Fibroblast of villous mesenchyme (primary cell): ENCODE measurements around the gene GOLIM4. TPM values are rescaled to one million over a fixed set of nuclear protein-coding genes. Genes with fewer than 3 reads are reported as not detected.

Experiments
- DNase-seq: peaks from one replicate; pipeline ENCODE4 v3.0.0-alpha.2; 2010; ENCODE audit warnings: low read depth
- H3K4me3 ChIP-seq: 2 replicates; pipeline ENCODE4 v1.5.1; 2011; ENCODE audit warnings: low read depth, mild to moderate bottlenecking, low read length
- CTCF ChIP-seq: IDR thresholded peaks from 2 replicates; pipeline ENCODE4 v1.5.1; 2012; ENCODE audit warnings: low read depth, mild to moderate bottlenecking, low read length; ENCODE audit not compliant: insufficient read depth
- total RNA-seq: library from RNA; depleted of rRNA; stranded (reverse); fragments of >200 nt; gene quantifications from 2 replicates; pipeline ENCODE4 v1.2.3, GENCODE V29; 2012

Gene GOLIM4
- total RNA-seq, 1 donor = 49.2 TPM

- no peak overlapping the region for H3K4me3 ChIP-seq
- TF ChIP-seq CTCF = no peak
- DNase-seq = no peak
Observed at GRCh38 chr3:167989999-167990398, 105.7 kb downstream of the GOLIM4 start.

GRCh38 chr3:167989066-167989465, 106.7 kb downstream of the GOLIM4 start:
- no peak overlapping the region for H3K4me3 ChIP-seq
- no peak for TF ChIP-seq CTCF
- DNase-seq = no peak

- no peak for TF ChIP-seq CTCF
- DNase-seq = no peak
- no peak overlapping the region for H3K4me3 ChIP-seq
Observed at GRCh38 chr3:167983583-167983982, 112.1 kb downstream of the GOLIM4 start.

- no peak for DNase-seq
- no peak for TF ChIP-seq CTCF
- H3K4me3 ChIP-seq = no peak overlapping the region
Observed at GRCh38 chr3:167978486-167978885, 117.2 kb downstream of the GOLIM4 start.

- H3K4me3 ChIP-seq = no peak overlapping the region
- TF ChIP-seq CTCF = no peak
- peak; percentile 89 for DNase-seq
Observed at GRCh38 chr3:167978071-167978470, 117.7 kb downstream of the GOLIM4 start.

GRCh38 chr3:167976516-167977361, 119.0 kb downstream of the GOLIM4 start:
- peak; percentile 57 for DNase-seq
- no peak for TF ChIP-seq CTCF
- H3K4me3 ChIP-seq = peak overlapping the region; percentile 9
